ENCODE results near the gene GALK2. TPM values are rescaled to one million over a fixed set of nuclear protein-coding genes. Genes with fewer than 3 reads are reported as not detected.

Gene GALK2
- total RNA-seq, 2 donors from 2014 or later = 28.5 to 52.3 TPM

- Histone ChIP-seq H3K27ac (no peak overlapping the region), H3K4me1 (replicated peaks) (no peaks in the 10 kb centered on the region), H3K9me3 (no peaks in the 10 kb centered on the region), H3K4me3 (no peak overlapping the region), H3K36me3 (no peaks in the 10 kb centered on the region), H3K27me3 (replicated peaks; ENCODE audit: insufficient read depth) (no peaks in the 10 kb centered on the region)
- intact Hi-C loops (cut with DNase I) = no loop called here
- 55% methylated on average over 2 of the region's 2 CpGs for WGBS
- DNase-seq (ENCODE audit: low spot score) = no peak
- TF ChIP-seq POLR2AphosphoS5 (IDR thresholded peaks at IDR 0.05) = no peak
- TF ChIP-seq CTCF (IDR thresholded peaks at IDR 0.05) = no peak
- no peak for TF ChIP-seq POLR2A (IDR thresholded peaks at IDR 0.05)
Measured at GRCh38 chr15:49273734-49274318, 103.8 kb downstream of the GALK2 start.

GRCh38 chr15:49278751-49279150 is 108.7 kb downstream of the GALK2 start:
- no peak overlapping the region for H3K27ac ChIP-seq
- no peak for DNase-seq (ENCODE audit: low spot score)
- H3K36me3 ChIP-seq = no peaks in the 10 kb centered on the region
- no peaks in the 10 kb centered on the region for H3K27me3 ChIP-seq (replicated peaks; ENCODE audit: insufficient read depth)
- no peak for TF ChIP-seq CTCF (IDR thresholded peaks at IDR 0.05)
- TF ChIP-seq POLR2A (IDR thresholded peaks at IDR 0.05) = no peak
- no peak for TF ChIP-seq POLR2AphosphoS5 (IDR thresholded peaks at IDR 0.05)
- no peaks in the 10 kb centered on the region for H3K9me3 ChIP-seq
- intact Hi-C loops (cut with DNase I) = no loop called here
- WGBS = 97% methylated on average over 5 of the region's 5 CpGs
- no peak overlapping the region for H3K4me3 ChIP-seq
- H3K4me1 ChIP-seq (replicated peaks) = no peaks in the 10 kb centered on the region

- intact Hi-C loops (cut with DNase I) = no loop called here
- no peak for TF ChIP-seq POLR2A (IDR thresholded peaks at IDR 0.05)
- TF ChIP-seq POLR2AphosphoS5 (IDR thresholded peaks at IDR 0.05) = no peak
- no peak for TF ChIP-seq CTCF (IDR thresholded peaks at IDR 0.05)
Measured at GRCh38 chr15:49279521-49280456, 109.7 kb downstream of the GALK2 start.

GRCh38 chr15:49282366-49282765 is 112.3 kb downstream of the GALK2 start:
- Histone ChIP-seq H3K4me1 (replicated peaks) (no peaks in the 10 kb centered on the region), H3K27me3 (replicated peaks; ENCODE audit: insufficient read depth) (no peaks in the 10 kb centered on the region), H3K27ac (no peak overlapping the region), H3K4me3 (no peak overlapping the region), H3K36me3 (no peaks in the 10 kb centered on the region), H3K9me3 (no peaks in the 10 kb centered on the region)
- intact Hi-C loops (cut with DNase I) = no loop called here
- 87% methylated on average over 1 of the region's 1 CpG for WGBS
- TF ChIP-seq CTCF (IDR thresholded peaks at IDR 0.05) = no peak
- no peak for TF ChIP-seq POLR2A (IDR thresholded peaks at IDR 0.05)
- TF ChIP-seq POLR2AphosphoS5 (IDR thresholded peaks at IDR 0.05) = no peak
- no peak for DNase-seq (ENCODE audit: low spot score)

More at GRCh38 chr15:49279521-49280456, 109.7 kb downstream of the GALK2 start:
- no peaks in the 10 kb centered on the region for H3K9me3 ChIP-seq
- H3K36me3 ChIP-seq = no peaks in the 10 kb centered on the region
- no peaks in the 10 kb centered on the region for H3K27me3 ChIP-seq (replicated peaks; ENCODE audit: insufficient read depth)
- no peak overlapping the region for H3K4me3 ChIP-seq
- H3K27ac ChIP-seq = no peak overlapping the region
- no peak for DNase-seq (ENCODE audit: low spot score)
- 92% methylated on average over 4 of the region's 4 CpGs for WGBS
- H3K4me1 ChIP-seq (replicated peaks) = no peaks in the 10 kb centered on the region
